NCI-H748 treated with DMSO at 0.1 percent for 48 hours (cell line): ENCODE results near the gene DSCAM.

ENCODE experiments used
- DNase-seq: peaks from one replicate; lab custom pipeline; 2025; lab: John Stamatoyannopoulos, UW

The DSCAM gene

DNA sequence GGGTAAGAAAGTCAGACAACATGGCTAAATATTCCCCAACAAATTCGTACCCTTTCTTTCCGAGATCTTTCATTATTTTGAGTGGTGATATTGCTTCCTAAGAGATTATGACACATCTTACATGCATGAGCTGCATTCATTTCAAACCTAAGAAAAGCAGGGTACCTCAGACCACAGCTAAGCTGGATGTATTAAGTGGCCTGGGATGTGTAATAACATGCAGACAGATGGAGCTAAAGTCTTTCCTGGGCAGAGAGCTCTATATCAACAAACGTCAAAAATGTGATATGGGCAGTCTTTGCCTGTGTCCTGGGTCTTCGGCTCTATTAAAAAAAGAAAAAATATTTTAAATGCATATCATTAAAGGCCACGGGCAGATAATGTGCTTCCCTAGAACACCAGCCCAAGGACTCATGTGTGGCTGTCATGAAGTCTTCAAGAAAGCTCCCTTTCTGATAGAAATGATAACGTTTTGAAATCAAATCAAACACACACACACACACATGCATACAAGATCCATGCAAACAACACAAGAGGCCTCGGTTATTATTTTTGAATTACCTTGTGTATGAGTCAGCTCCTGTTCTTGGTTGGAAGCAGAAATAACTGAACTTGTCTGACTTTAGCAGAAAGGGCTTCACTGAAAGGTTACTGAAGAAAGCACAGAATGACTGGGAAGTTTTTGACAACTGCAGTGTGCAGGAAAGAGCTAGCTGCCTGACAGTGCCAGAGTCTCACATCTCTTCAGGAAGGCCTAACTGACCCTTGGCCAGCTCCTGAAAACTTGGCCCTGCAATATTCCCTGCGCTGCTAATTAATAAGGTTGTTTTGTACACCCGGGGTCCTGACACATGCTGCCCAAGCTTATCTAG is 231.2 kb downstream of the DSCAM start:
- peak; percentile 7 for DNase-seq

DNA sequence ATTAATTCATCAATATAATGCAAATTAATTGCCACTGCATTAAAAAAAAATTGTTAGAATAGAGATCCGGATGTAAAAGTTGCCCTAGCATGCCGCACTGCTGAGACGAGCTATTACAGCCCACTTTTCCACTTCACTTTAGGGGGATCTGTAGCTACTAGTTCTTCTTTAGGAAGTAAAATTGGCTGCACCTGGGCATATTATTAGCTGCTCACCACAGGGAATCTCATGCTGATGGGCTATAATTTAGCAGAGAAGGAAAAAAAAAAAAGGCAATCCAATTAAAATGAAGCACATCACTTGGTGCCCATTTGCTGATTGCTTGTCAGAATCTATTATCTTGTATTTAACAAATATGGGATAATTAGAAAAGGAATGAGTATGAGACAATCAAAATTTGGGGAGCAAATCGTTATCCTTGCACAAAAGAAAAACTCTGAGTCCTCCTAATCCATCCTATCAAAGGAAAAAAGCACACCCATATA is 233.4 kb downstream of the DSCAM start:
- peak; percentile 74 for DNase-seq

DNA sequence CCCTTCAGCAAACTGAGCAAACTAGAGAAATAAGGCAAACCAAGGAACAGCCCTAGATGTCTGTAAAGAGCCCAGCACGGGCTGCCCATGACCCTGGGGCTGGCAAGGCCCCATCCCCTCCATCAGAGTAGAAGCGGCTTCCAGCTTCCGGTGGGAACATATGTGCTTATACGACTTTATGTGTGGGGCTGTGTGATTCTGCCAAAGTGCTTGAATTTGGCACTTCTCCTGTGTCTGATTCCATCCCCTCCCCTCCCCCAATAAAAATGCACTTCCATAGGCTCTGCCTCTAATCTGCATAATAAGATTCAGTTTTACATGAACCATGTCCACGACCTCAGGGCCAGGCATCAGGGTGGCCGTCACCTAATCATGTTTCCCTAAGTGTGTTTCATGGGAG is 236.6 kb downstream of the DSCAM start:
- DNase-seq, result no peak

DNA sequence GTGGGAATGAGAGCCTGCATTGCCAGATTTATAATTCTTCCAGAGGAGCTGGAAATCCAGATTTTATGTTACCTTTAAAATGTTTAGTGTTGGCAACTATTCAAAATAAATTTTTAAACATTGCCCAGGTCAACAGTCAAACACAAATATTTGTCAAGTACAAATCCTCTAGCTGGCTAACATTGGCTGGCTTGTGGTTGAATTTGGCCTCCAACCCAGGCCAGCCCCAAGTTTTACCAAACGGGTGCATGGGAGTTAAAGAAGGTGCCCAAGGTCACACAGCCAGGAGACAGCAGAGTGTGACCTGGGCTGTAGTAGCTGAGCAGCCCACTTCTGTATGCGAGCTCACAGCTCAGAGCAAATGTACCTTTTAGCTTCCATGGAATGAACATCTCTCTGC is 240.6 kb downstream of the DSCAM start:
- no peak for DNase-seq

DNA sequence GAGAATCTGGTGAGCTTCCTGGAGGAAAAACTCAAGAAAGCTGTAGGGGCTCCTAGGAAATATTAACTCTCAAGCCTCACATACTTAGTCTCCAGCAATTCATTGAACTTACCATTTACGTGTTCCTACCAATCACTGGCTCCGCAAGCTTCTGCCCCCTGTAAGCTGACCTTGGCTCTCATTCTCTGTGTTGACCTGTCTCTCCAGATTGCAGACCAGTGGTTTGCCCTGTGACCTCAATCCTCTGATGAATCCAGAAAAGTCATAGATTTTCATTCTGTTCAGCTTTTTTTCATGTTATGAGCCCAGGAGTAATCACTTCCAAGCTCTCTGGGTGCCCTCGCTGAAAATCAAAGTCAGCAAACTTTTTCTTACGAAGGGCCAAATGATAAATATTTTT is 241.9 kb downstream of the DSCAM start:
- DNase-seq, result no peak

DNA sequence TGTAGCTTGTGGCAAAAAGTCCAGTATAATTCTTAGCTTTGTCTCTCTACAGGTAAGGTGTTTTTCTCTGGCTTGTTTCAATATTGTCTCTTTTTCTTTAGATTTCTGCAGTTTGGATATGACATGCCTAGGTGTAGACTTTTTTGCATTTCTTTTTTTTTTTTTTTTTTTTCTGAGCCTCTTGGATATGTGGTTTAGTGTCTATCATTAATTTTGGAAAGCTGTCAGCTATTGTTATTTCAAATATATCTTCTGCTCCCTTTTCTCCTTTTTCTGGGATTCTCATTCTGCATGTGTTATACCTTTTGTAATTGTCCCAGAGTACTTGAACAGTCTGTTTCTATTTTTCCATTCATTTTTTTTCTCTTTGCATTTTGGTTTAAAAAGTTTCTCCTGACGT is 243.2 kb downstream of the DSCAM start:
- DNase-seq, result no peak

DNA sequence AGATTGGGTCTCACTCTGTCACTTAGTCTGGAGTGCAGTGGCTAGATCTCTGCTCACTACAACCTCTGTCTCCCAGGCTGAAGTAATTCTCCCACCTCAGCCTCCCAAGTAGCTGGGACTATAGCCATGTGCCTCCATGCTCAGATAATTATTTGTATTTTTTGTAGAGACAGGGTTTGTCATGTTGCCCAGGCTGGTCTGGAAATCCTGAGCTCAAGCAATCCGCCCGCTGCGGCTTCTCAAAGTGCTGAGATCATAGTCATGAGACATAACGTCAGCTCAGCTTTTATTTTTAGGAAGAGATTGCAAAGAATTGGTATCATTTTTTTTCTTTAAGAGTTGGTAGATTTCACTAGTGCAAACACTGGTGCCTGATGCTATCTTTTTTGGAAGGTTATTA is 244.9 kb downstream of the DSCAM start:
- DNase-seq, result no peak

DNA sequence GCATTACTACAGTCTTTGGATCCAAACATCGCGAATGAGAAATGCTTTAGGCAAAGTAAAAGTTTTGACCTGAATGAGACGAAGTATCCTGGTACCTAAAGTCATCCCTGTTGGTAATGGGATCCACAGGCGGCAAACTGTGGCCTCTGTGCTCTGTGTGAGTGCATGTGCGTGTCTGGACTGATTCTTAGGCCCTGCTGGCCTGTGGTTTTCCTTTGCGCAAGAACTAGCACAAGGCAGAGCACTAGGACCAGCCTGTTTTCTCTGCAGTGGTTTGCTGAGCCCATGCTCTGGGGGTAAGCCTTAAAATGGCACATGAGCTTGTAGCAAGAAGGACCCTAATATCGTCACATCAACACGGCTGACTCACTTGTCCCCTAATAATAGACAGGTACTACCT is 251.2 kb downstream of the DSCAM start:
- DNase-seq, result no peak

DNA sequence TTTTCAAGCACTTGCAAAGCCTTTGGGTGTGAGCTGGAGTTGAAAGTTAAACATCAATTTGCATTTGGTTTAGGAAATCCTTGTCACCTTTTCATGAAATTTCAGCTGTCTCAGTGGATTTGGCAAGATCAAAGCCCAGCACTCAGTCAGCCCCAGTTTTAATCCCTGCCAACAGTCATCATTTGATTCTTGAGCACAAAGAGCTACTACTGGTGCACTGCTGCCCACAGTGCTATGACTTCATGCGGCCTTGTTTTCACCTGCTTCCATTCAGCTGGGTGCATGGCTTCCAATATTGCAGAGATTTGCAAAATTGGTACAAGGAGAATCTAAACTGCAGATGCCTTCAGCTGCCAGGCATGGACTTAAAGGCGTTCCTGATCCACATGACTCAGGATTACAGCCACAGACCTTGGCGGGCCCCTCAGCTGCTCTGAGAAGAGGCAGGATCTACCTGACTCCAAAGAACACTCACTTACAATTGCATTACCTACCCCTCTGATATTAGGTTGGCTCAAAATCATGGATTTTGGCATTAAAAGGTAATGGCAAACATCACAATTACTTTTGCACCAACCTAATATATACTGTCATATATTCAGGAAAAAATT is 259.1 kb downstream of the DSCAM start:
- no peak for DNase-seq

DNA sequence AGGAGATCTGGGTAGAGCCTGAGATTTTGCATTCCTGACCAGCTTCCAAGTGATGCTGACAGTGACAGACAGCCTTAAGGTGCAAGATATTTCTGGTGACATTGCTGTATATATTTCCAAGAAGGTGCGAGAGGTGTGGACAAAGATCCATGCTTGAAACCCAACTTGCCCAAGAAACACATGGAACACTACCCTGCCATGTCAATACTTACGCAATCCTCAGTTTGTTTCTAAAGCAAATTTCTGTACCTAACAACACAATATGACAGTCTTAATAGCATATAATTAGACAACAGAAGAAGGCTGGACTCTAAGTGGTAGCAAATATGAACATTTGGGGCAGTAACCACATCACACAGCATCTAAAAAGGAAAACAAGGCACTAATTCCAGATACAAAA is 260.4 kb downstream of the DSCAM start:
- DNase-seq, result no peak

DNA sequence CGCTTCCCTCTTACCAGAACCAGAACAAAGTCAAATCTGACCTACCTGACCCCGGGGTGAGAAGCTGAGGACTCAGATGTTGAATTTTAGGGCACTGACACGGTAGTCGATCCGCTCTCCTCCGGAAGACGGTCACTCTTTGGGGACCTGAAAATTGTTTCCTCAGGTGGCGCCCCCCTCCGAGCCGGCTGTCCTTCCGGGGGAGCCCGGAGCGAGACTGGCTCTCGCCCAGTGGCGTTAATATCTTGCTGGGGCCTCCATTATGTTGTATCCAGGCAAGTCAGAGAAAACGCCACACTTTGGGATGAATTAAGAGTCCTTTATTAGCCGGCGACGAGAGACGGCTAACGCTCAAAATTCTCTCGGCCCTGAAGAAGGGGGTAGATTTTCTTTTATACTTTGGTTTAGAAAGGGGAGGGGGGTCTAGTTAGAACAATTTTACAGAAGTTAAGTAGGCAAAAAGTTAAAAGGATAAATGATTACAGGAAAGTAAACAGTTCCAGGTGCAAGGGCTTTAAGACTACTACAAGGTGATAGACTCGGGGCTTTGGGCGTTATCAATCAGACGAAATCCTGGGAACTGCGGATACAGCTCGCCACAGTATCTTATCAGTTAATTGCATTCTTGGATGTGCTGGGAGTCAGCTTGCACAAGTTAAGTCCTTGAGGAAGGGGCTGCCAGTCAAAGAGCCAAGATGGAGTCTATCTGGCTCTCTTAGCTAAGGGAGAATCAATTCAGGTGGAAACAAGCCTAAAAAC is 269.5 kb downstream of the DSCAM start:
- no peak for DNase-seq

DNA sequence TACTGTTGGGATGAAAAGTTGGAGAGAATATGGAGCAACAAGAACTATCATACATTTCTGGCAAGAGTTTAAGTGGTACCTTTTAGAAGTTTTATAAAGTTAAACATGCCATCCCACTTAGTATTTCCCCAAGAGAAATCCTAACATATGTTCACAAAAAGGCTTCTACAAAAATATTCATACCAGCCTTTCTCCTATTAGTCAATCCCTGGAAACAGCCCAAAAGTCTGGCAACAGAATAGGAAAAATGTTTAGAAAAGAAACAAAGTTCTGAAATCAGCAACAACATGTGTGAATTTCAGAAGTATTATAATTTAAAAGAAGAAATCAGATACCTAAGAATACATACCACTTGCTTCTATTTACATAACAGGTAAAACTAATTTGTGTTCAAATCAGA is 271.0 kb downstream of the DSCAM start:
- no peak for DNase-seq

DNA sequence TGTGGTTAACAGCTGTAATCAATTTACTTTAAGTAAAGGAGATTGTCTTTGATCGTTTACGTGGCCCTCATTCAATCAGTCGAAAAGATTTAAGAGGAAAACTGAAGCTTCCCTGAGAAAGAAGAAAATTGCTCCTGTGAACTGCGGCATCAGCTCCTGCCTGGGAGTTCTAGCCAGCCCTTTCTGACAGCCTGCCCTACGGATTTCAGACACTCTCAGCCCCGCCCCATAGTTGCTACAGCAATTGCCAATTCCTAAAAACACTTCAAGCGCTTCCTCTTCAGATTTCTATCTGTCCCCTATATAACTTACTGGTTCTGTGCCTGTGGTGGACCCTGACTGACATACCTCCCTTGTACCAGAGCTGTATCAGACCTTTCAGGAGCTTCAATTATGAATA is 277.6 kb downstream of the DSCAM start:
- DNase-seq, result no peak

DNA sequence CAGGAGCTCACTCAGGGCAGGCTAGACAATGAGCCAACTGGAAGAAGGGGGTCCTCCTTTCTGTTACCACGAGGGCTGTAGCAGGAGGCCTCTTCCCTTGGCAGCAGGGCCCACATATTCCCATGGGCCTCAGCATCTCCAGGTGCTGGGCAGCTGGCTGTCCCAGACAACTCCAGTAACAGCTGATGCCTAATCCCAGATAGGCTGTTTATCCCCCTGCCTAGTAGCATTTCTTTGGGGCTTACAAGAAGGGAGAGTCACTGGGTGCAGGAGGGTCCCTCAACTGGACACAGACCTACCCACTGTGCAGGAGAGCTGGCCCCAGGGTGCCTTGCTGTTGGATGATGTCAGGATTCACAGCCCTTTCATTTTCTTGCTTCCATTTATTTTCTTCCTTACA is 278.2 kb downstream of the DSCAM start:
- DNase-seq, result no peak

DNA sequence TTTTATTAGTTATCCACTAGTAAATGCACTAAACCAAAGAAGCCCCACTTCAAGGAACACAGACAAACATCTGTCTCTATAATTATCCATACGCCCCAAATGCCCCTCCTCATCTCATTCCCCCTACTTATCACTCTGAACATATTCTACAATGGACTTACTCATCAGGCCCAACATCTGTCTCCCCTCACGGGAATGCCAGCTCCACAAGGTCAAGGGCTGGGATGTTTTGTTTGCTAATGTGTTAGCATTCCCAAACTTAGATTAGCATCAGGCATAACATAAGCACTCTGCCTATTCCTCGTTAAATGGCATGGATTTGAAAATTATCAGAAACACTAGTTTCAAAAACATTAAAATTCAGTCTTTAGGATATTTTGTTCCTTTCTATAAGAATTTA is 279.5 kb downstream of the DSCAM start:
- no peak for DNase-seq

DNA sequence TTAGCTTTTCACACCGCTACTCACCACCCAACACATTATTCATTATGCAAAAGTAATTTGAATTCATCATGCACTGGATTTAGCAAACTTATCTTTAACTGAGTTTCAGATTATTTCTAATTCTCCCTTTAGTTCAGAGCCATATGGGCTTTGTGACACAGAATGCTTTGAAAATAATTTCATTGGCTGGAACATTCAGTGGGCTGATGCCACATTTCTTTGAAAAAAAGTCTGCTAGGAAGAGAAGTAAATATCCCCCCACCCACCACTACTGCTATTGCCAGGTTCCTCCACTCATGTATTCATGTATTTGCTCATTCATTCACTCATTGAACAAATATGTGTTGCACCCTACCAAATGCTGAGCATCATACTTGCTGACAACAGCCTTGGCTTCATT is 280.5 kb downstream of the DSCAM start:
- no peak for DNase-seq

DNA sequence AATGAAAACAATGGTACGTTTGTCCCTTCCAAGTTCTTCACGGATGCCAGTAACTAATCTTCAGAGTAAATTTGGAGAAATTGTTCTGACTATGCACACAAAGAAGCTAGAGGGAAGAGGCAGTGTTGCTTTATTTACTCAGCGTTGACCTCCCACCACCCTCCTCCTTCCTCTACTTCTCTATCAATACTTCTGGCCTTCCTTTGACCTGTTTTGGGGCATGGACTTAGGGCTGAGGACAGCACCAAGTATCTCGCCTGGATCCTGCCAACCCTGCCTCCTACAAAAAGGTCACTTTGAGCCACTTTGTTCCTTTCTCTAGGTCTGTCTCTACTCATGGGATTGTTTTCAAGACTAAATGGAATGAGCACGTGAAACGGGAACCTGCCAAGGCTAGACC is 282.6 kb downstream of the DSCAM start:
- no peak for DNase-seq

DNA sequence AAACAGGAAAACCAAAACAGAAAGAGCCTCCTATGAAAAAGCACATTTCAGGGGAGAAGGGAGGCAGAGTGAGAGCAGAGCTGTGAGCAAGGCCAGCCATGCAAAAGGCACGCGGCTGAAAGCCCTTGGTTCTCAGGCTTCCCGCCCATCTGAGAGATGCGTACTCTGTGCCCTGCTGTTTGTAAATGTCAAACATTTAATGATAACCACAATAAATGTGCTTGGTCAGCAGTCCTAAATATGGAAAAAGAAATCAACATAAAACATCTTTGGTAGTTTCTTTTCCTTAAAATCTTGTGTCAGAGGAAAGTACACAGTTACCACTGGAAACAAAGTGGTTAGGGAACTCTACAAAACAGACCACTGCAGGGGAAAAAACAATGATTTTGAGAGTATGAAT is 283.1 kb downstream of the DSCAM start:
- DNase-seq, result no peak

DNA sequence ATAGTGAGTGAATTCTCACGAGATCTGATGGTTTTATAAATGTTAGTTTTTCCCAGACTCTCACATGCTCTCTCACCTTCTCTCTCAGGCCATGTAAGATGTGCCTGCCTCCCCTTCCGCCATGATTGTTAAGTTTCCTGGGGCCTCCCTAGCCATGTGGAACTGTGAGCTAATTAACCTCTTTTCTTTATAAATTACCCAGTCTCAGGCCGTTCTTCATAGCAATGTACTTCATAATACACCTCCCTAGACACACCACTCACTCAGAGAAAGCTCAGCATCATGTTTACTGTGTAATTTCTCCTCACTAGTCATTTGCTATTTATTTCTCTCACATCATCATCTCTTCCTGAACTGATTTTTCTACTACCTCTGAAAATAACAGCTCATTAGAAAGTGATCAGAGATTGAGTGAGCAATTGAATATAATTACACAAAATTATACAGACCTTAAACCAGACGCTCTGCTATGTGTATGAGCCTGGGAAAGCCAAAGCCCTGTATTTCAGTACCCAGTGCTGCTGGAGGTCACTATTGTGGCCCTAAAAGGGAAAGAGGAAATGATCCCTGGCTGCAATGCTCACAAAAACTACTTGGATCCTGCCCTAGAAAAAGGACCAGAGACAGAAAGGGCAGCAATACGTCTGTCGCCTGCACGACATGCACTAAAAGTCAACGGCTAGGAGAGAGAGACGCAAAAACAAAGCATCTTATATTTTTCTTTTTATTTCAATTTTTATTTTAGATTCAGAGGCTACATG is 284.5 kb downstream of the DSCAM start:
- no peak for DNase-seq

DNA sequence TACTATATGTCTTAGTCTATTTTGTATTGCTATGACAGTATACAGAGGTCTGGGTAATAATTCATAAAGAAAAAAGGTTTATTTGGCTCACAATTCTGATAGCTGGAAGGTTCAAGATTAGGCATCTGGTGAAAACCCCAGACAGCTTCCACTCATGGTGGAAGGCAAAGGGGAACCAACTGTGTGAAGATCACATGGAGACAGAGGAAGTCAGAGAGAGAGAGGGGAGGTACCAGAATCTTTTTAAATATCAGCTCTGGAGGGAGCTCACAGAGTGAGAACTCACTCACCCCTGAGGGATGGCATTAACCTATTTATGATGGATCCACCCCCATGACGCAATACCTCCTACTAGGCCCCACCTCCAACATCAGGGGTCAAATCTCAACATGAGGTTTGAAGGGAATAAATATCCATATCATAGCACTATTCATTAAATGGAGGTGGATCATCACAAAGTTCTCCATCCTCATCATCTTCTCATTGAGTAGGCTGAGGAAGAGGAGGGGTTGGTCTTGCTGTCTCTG is 290.5 kb downstream of the DSCAM start:
- DNase-seq, result no peak

DNA sequence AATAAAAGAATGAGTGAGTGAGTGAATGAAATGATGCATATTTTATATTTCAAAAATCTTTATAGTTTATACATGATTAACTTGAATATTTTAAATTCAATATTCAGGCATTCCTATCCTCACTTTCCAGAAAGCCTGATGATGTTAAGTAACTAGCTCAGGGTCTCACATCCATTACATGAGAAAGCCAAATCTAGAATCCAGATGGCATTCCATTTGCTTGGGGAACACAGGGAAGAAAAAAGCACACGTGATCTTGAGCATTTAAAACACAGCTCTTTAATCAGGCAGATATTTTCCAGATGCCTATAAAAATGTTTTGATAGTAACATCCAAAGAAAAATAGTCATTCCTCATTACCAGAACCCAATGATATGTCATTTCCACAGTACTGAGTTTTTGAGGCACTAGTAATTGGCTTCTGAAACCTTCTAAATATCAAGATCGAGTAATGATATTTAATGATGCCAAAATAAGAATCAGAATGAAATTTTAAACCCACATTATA is 291.9 kb downstream of the DSCAM start:
- DNase-seq, result no peak

DNA sequence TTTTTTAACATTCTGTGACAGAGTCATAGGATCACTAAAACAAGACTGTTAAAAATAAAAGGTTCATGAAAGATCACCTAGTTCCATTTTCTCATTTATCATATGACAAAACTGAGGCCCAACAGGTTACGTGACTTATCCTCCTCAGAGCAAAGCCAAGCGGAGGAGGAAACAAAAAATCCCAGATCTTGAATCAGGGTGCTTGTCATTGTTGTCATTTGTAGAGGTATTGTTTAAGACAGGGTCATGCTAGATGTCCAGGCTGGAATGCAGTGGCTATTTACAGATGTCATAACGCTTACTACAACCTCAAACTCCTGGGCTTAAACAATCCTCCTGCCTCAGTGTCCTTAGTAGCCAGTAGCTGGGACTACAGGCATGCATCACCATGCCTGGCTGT is 293.2 kb downstream of the DSCAM start:
- no peak for DNase-seq
